Ecto neural progenitor cell (in vitro differentiated cells): ENCODE results near the gene TARS1.
"Not testable (repeated sequence)": the region's sequence is repeated elsewhere in the genome, so short reads cannot be mapped to it uniquely, and the experiment has no call there.

ENCODE experiments used
- DNase-seq: peaks from one replicate; pipeline ENCODE4 v3.0.0-alpha.2; 2018; ENCODE audit warnings: low spot score

Gene TARS1

GRCh38 chr5:33488558-33489355, 48.0 kb downstream of the TARS1 start:
- no peak for DNase-seq

- no peak for DNase-seq
Measured at GRCh38 chr5:33489481-33490067, 48.8 kb downstream of the TARS1 start.

DNA sequence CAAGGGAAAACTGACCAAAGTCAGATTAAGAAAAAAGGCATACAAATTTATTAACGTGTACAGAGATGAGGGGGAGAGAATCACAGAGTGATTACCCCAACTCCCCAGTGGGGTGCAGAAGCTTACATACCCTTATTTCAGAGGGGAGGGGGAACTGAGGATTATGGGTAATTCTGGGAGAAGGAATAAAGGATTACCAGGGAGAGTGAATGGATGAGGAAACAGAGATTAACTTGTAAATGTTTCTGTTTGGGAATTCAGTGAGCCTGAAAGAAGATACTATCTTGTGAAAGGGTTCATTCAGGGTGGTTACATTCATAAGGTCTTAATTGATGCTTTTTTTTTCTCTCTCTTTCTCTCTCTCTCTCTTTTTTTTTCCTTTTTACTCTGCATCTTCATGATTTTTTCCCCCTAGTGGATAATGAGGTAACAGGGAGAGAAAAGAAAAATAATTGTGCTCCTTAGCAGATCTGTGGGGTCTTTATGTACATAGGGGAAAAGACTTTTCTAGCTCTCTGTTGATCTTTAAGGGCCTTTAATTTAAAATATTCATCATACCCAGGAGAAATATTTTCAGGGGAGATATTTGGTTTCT, 49.4 kb downstream of the TARS1 start:
- DNase-seq = no peak

DNA sequence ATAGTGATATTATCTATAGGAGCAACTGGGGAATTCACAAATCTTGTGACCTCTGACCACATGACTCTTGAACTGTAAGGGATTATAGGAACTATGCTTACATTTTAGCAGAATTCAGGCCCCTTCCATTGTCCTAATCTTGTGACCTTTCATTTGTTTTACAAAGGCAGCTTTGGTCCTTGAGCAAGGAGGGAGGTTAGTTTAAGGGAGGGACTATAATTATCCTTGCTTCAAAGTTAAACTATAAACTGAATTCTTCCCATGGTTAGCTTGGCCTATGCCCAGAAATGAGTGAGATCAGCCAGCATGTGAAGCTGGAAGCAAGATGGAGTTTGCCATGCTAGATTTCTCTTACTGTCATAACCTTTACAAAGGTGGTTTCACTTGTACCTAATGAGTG, 51.2 kb downstream of the TARS1 start:
- no peak for DNase-seq

DNA sequence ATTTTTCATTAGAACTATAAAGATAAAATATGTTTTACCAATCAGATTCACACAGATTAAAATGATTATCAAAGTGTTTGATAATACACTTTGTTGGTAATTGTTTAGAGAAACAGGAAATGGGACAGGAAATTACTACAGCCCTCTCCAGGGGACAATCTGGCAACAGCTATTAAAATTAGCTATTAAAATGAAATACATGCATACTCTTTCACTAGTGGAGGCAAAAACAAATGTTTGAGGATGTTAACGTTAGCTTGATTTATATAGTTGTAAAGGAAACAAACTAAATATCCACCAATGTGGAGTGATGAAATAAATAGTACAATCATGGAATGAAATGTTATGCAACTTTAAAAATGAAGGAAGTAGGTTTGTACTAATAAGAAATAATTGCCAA, 53.7 kb downstream of the TARS1 start:
- DNase-seq = no peak

- DNase-seq = no peak
Measured at GRCh38 chr5:33501260-33501659, 60.5 kb downstream of the TARS1 start.

GRCh38 chr5:33501899-33502298, 61.1 kb downstream of the TARS1 start:
- DNase-seq = no peak

- no peak for DNase-seq
Measured at GRCh38 chr5:33504570-33504969, 63.8 kb downstream of the TARS1 start.

GRCh38 chr5:33507426-33507825, 66.7 kb downstream of the TARS1 start:
- no peak for DNase-seq

- no peak for DNase-seq
Measured at GRCh38 chr5:33509036-33509435, 68.3 kb downstream of the TARS1 start.

- DNase-seq = no peak
Measured at GRCh38 chr5:33513462-33514185, 72.9 kb downstream of the TARS1 start.

DNA sequence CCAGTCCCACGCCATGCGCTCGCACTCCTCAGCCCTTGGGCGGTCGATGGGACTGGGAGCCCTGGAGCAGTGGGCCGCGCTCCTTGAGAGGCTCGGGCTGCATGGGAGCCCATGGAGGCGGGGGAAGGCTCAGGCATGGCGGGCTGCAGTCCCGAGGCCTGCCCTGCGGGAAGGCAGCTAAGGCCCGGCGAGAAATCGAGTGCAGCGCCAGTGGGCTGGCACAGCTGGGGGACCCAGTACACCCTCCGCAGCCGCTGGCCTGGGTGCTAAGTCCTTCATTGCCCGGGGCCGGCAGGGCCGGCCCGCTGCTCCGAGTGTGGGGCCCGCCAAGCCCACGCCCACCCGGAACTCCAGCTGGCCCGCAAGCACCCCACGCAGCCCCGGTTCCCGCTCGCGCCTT, 74.6 kb downstream of the TARS1 start:
- DNase-seq = not testable (repeated sequence)

- DNase-seq = no peak
Measured at GRCh38 chr5:33516421-33516820, 75.7 kb downstream of the TARS1 start.
